ENCODE results near the gene DRAM1.

DNA sequence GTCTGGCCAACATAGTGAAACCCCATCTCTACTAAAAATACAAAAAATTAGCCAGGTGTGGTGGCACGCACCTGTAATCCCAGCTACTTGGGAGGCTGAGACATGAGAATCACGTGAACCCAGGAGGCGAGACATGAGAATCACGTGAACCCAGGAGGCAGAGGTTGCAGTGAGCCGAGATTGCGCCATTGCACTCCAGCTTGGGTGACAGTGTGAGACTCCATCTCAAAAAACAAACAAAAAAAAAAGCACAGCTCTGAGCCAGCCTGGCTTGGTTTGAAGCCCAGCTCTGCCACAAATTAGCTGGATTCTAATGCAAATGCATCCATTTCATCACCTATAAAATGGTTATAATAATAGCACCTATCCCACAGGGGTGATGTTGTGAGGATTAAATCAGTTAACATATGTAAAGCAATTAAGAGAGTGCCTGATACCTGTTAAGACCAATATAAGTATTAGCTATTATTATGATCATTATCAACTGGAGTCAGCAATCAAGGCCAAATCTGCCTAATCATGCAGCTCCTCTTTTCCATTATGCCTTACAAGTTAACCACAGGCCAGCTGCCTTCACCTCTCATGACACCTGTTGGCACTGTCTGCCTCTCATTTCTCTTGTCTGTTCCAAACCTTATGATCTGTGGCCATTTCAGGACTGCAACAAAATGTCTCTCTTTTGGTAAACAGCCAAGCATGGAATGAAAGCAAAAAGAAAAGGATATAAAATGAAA lies 48.8 kb upstream of the DRAM1 start:
- TF ChIP-seq FOXA1 (IDR thresholded peaks at IDR 0.05; ENCODE audit: borderline replicate concordance) (no peak), IRF1 (CRISPR knock-in tag; IDR thresholded peaks at IDR 0.05; ENCODE audit: borderline replicate concordance) (no peak), BRF2 (IDR thresholded peaks at IDR 0.05; ENCODE audit: borderline replicate concordance, insufficient read depth, insufficient read length) (no peak), ZNF699 (CRISPR knock-in tag; IDR thresholded peaks at IDR 0.05; ENCODE audit: insufficient replicate concordance) (no peak), EZH2 (IDR thresholded peaks at IDR 0.05; ENCODE audit: borderline replicate concordance, low read depth, low read length) (no peak), FOXK1 (CRISPR knock-in tag; IDR thresholded peaks at IDR 0.05; ENCODE audit: borderline replicate concordance) (no peak), CBFB (CRISPR knock-in tag; IDR thresholded peaks at IDR 0.05) (no peak), PHF8 (IDR thresholded peaks at IDR 0.05; ENCODE audit: borderline replicate concordance, low read length) (no peak), SNRNP70 (optimal IDR thresholded peaks at IDR 0.05; ENCODE audit: low read depth, low read length) (no peak), MECOM (CRISPR knock-in tag; IDR thresholded peaks at IDR 0.05) (no peak), ZHX1 (conservative IDR thresholded peaks at IDR 0.05; ENCODE audit: low read length) (no peak), SP1 (CRISPR knock-in tag; IDR thresholded peaks at IDR 0.05) (no peak), CTCF (IDR thresholded peaks at IDR 0.05 in 2 of 3, conservative IDR thresholded peaks at IDR 0.05 in 1 of 3; ENCODE audit: insufficient read depth in 2 of 3, low read depth in 1 of 3, low read length in 3 of 3) (no peak), ZBTB26 (CRISPR knock-in tag; IDR thresholded peaks at IDR 0.05) (no peak)

Measured in K562 (cell line).